Measurements from ENCODE around the gene SENP1.
"Not testable (repeated sequence)": the region's sequence is repeated elsewhere in the genome, so short reads cannot be mapped to it uniquely, and the experiment has no call there.

SENP1 gene

DNA sequence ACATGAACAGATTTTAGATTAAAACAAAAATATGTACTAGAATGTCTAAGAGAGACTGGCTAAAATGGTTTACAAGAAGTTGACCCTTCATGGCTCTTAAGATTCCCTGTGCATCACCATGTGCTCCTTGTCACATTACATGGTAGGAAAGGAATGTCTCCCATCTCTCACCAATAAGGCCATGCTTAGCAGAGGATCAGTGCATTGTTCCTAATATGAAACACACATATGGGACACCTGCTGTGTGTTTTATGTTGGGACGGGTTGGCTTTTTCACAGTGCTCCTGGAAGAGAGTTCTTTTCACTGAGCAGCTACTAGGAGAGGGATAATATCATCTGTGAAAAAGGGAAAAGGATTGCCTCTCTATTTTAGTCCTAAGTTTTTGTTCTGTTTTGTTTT is 22.9 kb upstream of the SENP1 start:
- Histone ChIP-seq H3K9ac (ENCODE audit: low read length) (no peak overlapping the region), H2AFZ (ENCODE audit: low read depth, low read length, severe bottlenecking) (no peak overlapping the region), H3K9me3 (ENCODE audit: insufficient read depth, low read length) (no peaks in the 10 kb centered on the region), H3K4me3 (ENCODE audit: insufficient read depth, low read length, poor library complexity, severe bottlenecking) (no peak overlapping the region), H3K27me3 (ENCODE audit: low read length) (no peaks in the 10 kb centered on the region), H3K9me2 (replicated peaks; ENCODE audit: insufficient read depth, low read length) (no peaks in the 10 kb centered on the region), H4K20me1 (ENCODE audit: low read depth, low read length) (no peaks in the 10 kb centered on the region), H3K36me3 (ENCODE audit: low read length) (no peaks in the 10 kb centered on the region), H3K27ac (ENCODE audit: low read depth, low read length) (no peak overlapping the region), H3F3A (ENCODE audit: insufficient read depth) (no peaks in the 10 kb centered on the region), H3K4me2 (ENCODE audit: low read depth, low read length, poor library complexity, severe bottlenecking) (no peak overlapping the region), H3K79me2 (ENCODE audit: insufficient read depth, low read length) (no peaks in the 10 kb centered on the region)
- no peak for TF ChIP-seq EZH2phosphoT487 (conservative IDR thresholded peaks at IDR 0.05; ENCODE audit: low read length)
- TF ChIP-seq, protein P1, sequence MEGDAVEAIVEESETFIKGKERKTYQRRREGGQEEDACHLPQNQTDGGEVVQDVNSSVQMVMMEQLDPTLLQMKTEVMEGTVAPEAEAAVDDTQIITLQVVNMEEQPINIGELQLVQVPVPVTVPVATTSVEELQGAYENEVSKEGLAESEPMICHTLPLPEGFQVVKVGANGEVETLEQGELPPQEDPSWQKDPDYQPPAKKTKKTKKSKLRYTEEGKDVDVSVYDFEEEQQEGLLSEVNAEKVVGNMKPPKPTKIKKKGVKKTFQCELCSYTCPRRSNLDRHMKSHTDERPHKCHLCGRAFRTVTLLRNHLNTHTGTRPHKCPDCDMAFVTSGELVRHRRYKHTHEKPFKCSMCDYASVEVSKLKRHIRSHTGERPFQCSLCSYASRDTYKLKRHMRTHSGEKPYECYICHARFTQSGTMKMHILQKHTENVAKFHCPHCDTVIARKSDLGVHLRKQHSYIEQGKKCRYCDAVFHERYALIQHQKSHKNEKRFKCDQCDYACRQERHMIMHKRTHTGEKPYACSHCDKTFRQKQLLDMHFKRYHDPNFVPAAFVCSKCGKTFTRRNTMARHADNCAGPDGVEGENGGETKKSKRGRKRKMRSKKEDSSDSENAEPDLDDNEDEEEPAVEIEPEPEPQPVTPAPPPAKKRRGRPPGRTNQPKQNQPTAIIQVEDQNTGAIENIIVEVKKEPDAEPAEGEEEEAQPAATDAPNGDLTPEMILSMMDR (IDR thresholded peaks at IDR 0.05; ENCODE audit: insufficient read depth, low read length, poor library complexity, severe bottlenecking), result no peak

DNA sequence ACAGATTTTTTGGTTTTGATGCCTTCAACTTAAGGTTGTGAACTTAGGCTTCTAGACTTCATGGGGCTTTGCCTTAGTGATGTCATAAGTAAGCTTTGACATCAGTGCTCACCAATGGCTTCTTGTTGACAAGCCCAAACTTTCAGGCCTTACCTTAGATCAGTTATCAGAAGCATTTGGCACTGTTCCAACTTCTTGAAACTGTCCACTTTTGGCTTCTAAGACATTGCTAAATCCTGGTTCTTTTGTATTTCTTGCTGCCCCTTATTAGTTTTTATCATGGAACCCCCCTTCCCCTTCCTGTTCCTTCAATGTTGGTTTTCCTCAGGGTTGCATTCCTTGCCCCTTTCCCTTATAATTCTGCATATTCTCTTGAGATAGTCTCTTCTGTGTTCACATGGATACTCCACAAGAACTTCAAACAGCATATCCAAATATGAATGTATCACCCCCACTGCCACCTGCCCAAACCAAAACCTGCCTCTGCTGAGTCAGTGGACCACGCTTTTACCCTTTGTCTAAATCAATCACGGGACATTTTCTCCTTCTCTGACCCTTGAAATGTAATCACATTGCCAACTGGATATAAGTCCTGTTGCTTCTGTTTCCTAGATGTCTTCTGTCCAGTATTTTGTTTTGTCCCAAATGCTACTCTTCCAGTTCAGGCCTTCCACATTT is 21.2 kb upstream of the SENP1 start:
- Histone ChIP-seq H3K4me2 (ENCODE audit: low read depth, low read length, poor library complexity, severe bottlenecking) (no peak overlapping the region), H3K27ac (ENCODE audit: low read depth, low read length) (no peak overlapping the region), H3K9me2 (replicated peaks; ENCODE audit: insufficient read depth, low read length) (no peaks in the 10 kb centered on the region), H2AFZ (ENCODE audit: low read depth, low read length, severe bottlenecking) (no peak overlapping the region), H3K9me3 (ENCODE audit: insufficient read depth, low read length) (no peaks in the 10 kb centered on the region), H3K36me3 (ENCODE audit: low read length) (no peaks in the 10 kb centered on the region; the same call in 1 of the 2 replicates), H3K79me2 (ENCODE audit: insufficient read depth, low read length) (no peaks in the 10 kb centered on the region), H3K9ac (ENCODE audit: low read length) (no peak overlapping the region), H4K20me1 (ENCODE audit: low read depth, low read length) (no peaks in the 10 kb centered on the region), H3F3A (ENCODE audit: insufficient read depth) (no peaks in the 10 kb centered on the region), H3K27me3 (ENCODE audit: low read length) (no peaks in the 10 kb centered on the region), H3K4me3 (ENCODE audit: insufficient read depth, low read length, poor library complexity, severe bottlenecking) (no peak overlapping the region)
- TF ChIP-seq, protein P1 (IDR thresholded peaks at IDR 0.05; ENCODE audit: insufficient read depth, low read length, poor library complexity, severe bottlenecking), result no peak
- no peak for TF ChIP-seq EZH2phosphoT487 (conservative IDR thresholded peaks at IDR 0.05; ENCODE audit: low read length)

DNA sequence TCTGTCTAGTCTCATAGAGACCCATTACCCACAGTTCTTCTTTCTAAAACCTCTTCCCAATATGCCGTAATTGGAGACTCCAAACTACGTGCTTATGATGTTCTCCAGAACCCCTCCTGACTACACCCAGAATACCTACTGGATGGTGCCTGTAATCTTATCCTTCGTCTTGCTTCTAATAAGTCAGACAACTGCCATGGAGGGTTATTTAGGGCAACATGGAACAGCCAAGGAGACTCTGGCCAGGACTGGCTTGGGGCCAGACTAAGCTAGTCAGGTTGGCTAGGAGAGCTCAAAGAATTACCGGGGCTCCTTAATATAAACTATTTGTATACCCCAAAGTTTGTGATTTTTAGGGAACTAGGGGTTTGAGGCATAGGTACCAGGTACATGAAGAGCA is 20.1 kb upstream of the SENP1 start:
- Histone ChIP-seq H3K4me3 (ENCODE audit: insufficient read depth, low read length, poor library complexity, severe bottlenecking) (no peak overlapping the region), H3K4me2 (ENCODE audit: low read depth, low read length, poor library complexity, severe bottlenecking) (no peak overlapping the region), H3K9me3 (ENCODE audit: insufficient read depth, low read length) (no peaks in the 10 kb centered on the region), H3K79me2 (ENCODE audit: insufficient read depth, low read length) (peaks cover 6% of the 10 kb centered on the region; the same call in 1 of the 2 replicates), H3K9ac (ENCODE audit: low read length) (no peak overlapping the region), H3F3A (ENCODE audit: insufficient read depth) (no peaks in the 10 kb centered on the region), H3K36me3 (ENCODE audit: low read length) (no peaks in the 10 kb centered on the region; the same call in 1 of the 2 replicates), H3K27me3 (ENCODE audit: low read length) (no peaks in the 10 kb centered on the region), H2AFZ (ENCODE audit: low read depth, low read length, severe bottlenecking) (no peak overlapping the region), H3K27ac (ENCODE audit: low read depth, low read length) (no peak overlapping the region), H4K20me1 (ENCODE audit: low read depth, low read length) (no peaks in the 10 kb centered on the region), H3K9me2 (replicated peaks; ENCODE audit: insufficient read depth, low read length) (no peaks in the 10 kb centered on the region)
- no peak for TF ChIP-seq EZH2phosphoT487 (conservative IDR thresholded peaks at IDR 0.05; ENCODE audit: low read length)
- TF ChIP-seq, protein P1 (IDR thresholded peaks at IDR 0.05; ENCODE audit: insufficient read depth, low read length, poor library complexity, severe bottlenecking), result no peak

DNA sequence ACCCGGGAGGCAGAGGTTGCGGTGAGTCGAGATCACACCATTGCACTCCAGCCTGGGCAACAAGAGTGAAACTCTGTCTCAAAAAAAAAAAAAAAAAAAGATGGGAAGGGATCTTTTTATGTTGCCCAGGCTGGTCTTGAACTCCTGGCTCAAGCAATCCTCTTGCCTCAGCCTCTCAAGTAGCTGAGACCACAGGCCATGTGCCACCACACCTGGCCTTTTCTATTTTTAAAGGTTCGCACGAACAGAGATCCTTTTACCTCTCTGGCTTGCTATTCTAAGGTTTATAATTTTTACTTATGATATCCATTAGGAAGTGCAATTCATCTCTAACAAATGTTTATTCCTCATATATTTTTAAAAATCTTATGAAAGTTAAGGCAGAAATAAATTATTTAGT is 19.7 kb upstream of the SENP1 start:
- H3K9me3 ChIP-seq (ENCODE audit: insufficient read depth, low read length); H3K9ac ChIP-seq (ENCODE audit: low read length); H4K20me1 ChIP-seq (ENCODE audit: low read depth, low read length); H3F3A ChIP-seq (ENCODE audit: insufficient read depth); H3K4me2 ChIP-seq (ENCODE audit: low read depth, low read length, poor library complexity, severe bottlenecking); H3K27me3 ChIP-seq (ENCODE audit: low read length); H3K9me2 ChIP-seq (replicated peaks; ENCODE audit: insufficient read depth, low read length); H3K27ac ChIP-seq (ENCODE audit: low read depth, low read length); H2AFZ ChIP-seq (ENCODE audit: low read depth, low read length, severe bottlenecking); H3K36me3 ChIP-seq (ENCODE audit: low read length); H3K4me3 ChIP-seq (ENCODE audit: insufficient read depth, low read length, poor library complexity, severe bottlenecking): not testable (repeated sequence)
- H3K79me2 ChIP-seq (ENCODE audit: insufficient read depth, low read length), result peaks cover 11% of the 10 kb centered on the region

All from SU-DHL-6 (cell line).